ENCODE data around the gene CACNB4. TPM values are rescaled to one million over a fixed set of nuclear protein-coding genes. Genes with fewer than 3 reads are reported as not detected.

Gene CACNB4
- total and polyA plus RNA-seq, 2 of the 4 experiments (the other 2 are of a cell fraction) = 0.12 to 0.36 TPM

DNA sequence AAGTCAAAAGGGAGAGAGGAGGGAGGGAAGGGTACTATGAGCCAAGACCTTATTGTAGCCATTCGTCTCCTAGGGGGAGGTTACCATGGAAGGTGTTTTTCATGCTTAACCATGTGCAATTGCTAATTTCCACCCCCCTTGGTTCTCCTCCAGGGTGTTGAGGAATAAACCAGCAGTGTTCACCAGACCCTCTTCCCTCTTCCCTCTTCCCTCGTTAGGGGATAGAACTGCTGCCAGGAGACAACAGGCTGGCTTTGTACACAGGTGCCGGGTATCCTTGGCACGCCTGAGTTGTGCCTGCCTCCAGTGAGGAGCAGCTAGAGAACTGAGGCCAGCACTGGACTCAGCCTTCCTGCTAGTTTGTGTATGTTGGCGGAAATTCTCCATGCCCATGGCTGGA, 229.6 kb downstream of the CACNB4 start:
- Histone ChIP-seq H4K91ac (ENCODE audit: insufficient read depth, low read depth, low read length) (no peak overlapping the region), H2AK5ac (ENCODE audit: low read depth, low read length) (no peak overlapping the region), H3K36me3 (ENCODE audit: control insufficient read depth, insufficient read depth, low read length) (no peaks in the 10 kb centered on the region), H2AK9ac (replicated peaks; ENCODE audit: low read depth, low read length, poor library complexity) (no peak overlapping the region), H2AFZ (replicated peaks; ENCODE audit: low read length, poor library complexity) (no peak overlapping the region), H3K4me1 (ENCODE audit: control insufficient read depth, insufficient read depth, low read length) (no peaks in the 10 kb centered on the region), H3K14ac (replicated peaks; ENCODE audit: low read depth, low read length) (no peak overlapping the region), H3K18ac (ENCODE audit: low read depth, low read length) (no peak overlapping the region), H3K79me1 (ENCODE audit: low read depth in 1 of 2, low read length in 2 of 2) (no peaks in the 10 kb centered on the region), H3K9me1 (ENCODE audit: insufficient read depth, low read length) (no peaks in the 10 kb centered on the region), H3K9ac (ENCODE audit: low read depth, low read length) (no peak overlapping the region), H3K56ac (ENCODE audit: extremely low read depth, insufficient read depth, low read length) (no peak overlapping the region), H2BK120ac (ENCODE audit: low read depth, low read length) (no peak overlapping the region), H4K20me1 (ENCODE audit: insufficient read depth, low read length) (no peaks in the 10 kb centered on the region), H3K4ac (ENCODE audit: low read depth, low read length) (no peak overlapping the region), H2BK5ac (ENCODE audit: low read depth, low read length, poor library complexity, severe bottlenecking) (no peak overlapping the region), H3K4me2 (ENCODE audit: low read depth, low read length) (no peak overlapping the region), H3K27ac (ENCODE audit: insufficient read depth, low read length) (no peak overlapping the region), H4K8ac (ENCODE audit: low read depth in 2 of 2, low read length in 2 of 2) (no peak overlapping the region), H2BK15ac (ENCODE audit: low read depth, low read length) (no peak overlapping the region), H3K27me3 (ENCODE audit: control insufficient read depth, insufficient read depth, low read length) (peaks cover 6% of the 10 kb centered on the region), H3K9me3 (ENCODE audit: control insufficient read depth, insufficient read depth, low read length) (no peaks in the 10 kb centered on the region), H4K5ac (ENCODE audit: low read depth, low read length) (no peak overlapping the region), H2BK20ac (ENCODE audit: low read depth, low read length) (no peak overlapping the region), H3K4me3 (ENCODE audit: insufficient read depth, low read depth, low read length) (no peak overlapping the region), H3K23ac (ENCODE audit: low read depth, low read length) (no peak overlapping the region)
- no TSS peak for BruUV-seq (replicated peaks)
- intact Hi-C loops (cut with micrococcal nuclease) (loop anchor here (5.0 kb wide), 1 partner anchor 698 kb away; no protein-coding TSS in a partner anchor), in situ Hi-C loops (cut with MboI; ENCODE audit: low sequenced_read_pairs) (no loop called here), dilution Hi-C loops (cut with HindIII; ENCODE audit: low sequenced_read_pairs, unreplicated experiment) (no loop called here)
- no peak for DNase-seq
- no CpG with 5 or more reads among the region's 5 CpGs for WGBS, 2 experiments (ENCODE audit: extremely low coverage in 2 of 2, insufficient read length in 1 of 2)
- ChIA-PET CTCF (no interaction called here), POLR2A (ENCODE audit: unreplicated experiment) (no interaction called here)
- TF ChIP-seq MAZ (IDR thresholded peaks at IDR 0.05; ENCODE audit: borderline replicate concordance, low read depth, low read length) = no peak
- no peak for TF ChIP-seq RFX5 (IDR thresholded peaks at IDR 0.05; ENCODE audit: low read depth, low read length)
- TF ChIP-seq FOS (IDR thresholded peaks at IDR 0.05; ENCODE audit: low read depth, low read length) = no peak
- no peak for TF ChIP-seq BHLHE40 (IDR thresholded peaks at IDR 0.05; ENCODE audit: low read depth, low read length)
- TF ChIP-seq, protein P1, sequence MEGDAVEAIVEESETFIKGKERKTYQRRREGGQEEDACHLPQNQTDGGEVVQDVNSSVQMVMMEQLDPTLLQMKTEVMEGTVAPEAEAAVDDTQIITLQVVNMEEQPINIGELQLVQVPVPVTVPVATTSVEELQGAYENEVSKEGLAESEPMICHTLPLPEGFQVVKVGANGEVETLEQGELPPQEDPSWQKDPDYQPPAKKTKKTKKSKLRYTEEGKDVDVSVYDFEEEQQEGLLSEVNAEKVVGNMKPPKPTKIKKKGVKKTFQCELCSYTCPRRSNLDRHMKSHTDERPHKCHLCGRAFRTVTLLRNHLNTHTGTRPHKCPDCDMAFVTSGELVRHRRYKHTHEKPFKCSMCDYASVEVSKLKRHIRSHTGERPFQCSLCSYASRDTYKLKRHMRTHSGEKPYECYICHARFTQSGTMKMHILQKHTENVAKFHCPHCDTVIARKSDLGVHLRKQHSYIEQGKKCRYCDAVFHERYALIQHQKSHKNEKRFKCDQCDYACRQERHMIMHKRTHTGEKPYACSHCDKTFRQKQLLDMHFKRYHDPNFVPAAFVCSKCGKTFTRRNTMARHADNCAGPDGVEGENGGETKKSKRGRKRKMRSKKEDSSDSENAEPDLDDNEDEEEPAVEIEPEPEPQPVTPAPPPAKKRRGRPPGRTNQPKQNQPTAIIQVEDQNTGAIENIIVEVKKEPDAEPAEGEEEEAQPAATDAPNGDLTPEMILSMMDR (conservative IDR thresholded peaks at IDR 0.05; ENCODE audit: low read depth, low read length) = no peak
- no peak for ATAC-seq (ENCODE audit: low read depth)
